ENCODE data around the gene OR2L3. TPM values are rescaled to one million over a fixed set of nuclear protein-coding genes. Genes with fewer than 3 reads are reported as not detected.

Gene OR2L3
- total and polyA plus RNA-seq, 2 experiments from 2014 or later, result not detected

- H4K20me1 ChIP-seq (ENCODE audit: insufficient read depth), result no peaks in the 10 kb centered on the region
- no peak within 1 kb of the TSS for H3K9ac ChIP-seq
- H2AFZ ChIP-seq, result no peak within 1 kb of the TSS
- no peaks in the 10 kb centered on the region for H3K27me3 ChIP-seq (replicated peaks; ENCODE audit: insufficient read depth)
- in situ Hi-C loops (cut with MboI), result no loop called here
- H3K4me2 ChIP-seq (ENCODE audit: unreplicated experiment), result no peak within 1 kb of the TSS
- no peaks in the 10 kb centered on the region for H3F3A ChIP-seq (ENCODE audit: insufficient read depth)
- H3K9me2 ChIP-seq (ENCODE audit: insufficient read depth), result no peaks in the 10 kb centered on the region
- no peaks in the 10 kb centered on the region for H3K9me3 ChIP-seq (ENCODE audit: low read depth)
- no peak within 1 kb of the TSS for H3K27ac ChIP-seq
- DNase-seq, result no peak
- no peak within 1 kb of the TSS for H3K4me3 ChIP-seq
- TF ChIP-seq EZH2 (IDR thresholded peaks at IDR 0.05; ENCODE audit: insufficient read depth, poor library complexity, severe bottlenecking) (no peak), EZH2phosphoT487 (IDR thresholded peaks at IDR 0.05; ENCODE audit: insufficient read depth, low read depth) (no peak)
- 44 to 47% methylated on average over 2 of the region's 2 CpGs for WGBS, 2 experiments (ENCODE audit: low coverage in 1 of 2, low lambda C conversion rate in 2 of 2, missing lambda C conversion rate in 2 of 2)
- H3K36me3 ChIP-seq (ENCODE audit: low read depth), result no peaks in the 10 kb centered on the region
- H3K79me2 ChIP-seq (ENCODE audit: insufficient read depth), result no peaks in the 10 kb centered on the region
- H3K4me1 ChIP-seq (ENCODE audit: insufficient read depth), result no peaks in the 10 kb centered on the region
These were observed 33.4 kb upstream of the OR2L3 start, which contains the start of gene OR2L5 for GRCh38 chr1:248013229-248013710. OR2L5 (plus strand) TSS chr1:248013660; CDS start chr1:248021948, 8,288 bp downstream.

- DNase-seq, result no peak
- Histone ChIP-seq H3K9ac (no peak overlapping the region), H3K79me2 (ENCODE audit: insufficient read depth) (no peaks in the 10 kb centered on the region), H3K9me3 (ENCODE audit: low read depth) (no peaks in the 10 kb centered on the region), H3K4me2 (ENCODE audit: unreplicated experiment) (no peak overlapping the region), H3K9me2 (ENCODE audit: insufficient read depth) (no peaks in the 10 kb centered on the region), H3K36me3 (ENCODE audit: low read depth) (no peaks in the 10 kb centered on the region), H4K20me1 (ENCODE audit: insufficient read depth) (no peaks in the 10 kb centered on the region), H3K4me1 (ENCODE audit: insufficient read depth) (no peaks in the 10 kb centered on the region), H2AFZ (no peak overlapping the region), H3K27ac (no peak overlapping the region), H3F3A (ENCODE audit: insufficient read depth) (no peaks in the 10 kb centered on the region), H3K27me3 (replicated peaks; ENCODE audit: insufficient read depth) (no peaks in the 10 kb centered on the region), H3K4me3 (no peak overlapping the region)
- TF ChIP-seq EZH2 (IDR thresholded peaks at IDR 0.05; ENCODE audit: insufficient read depth, poor library complexity, severe bottlenecking) (no peak), EZH2phosphoT487 (IDR thresholded peaks at IDR 0.05; ENCODE audit: insufficient read depth, low read depth) (no peak)
- WGBS, 2 experiments (ENCODE audit: low coverage in 1 of 2, low lambda C conversion rate in 2 of 2, missing lambda C conversion rate in 2 of 2), result 11 to 22% methylated on average over 1 of the region's 1 CpG
- in situ Hi-C loops (cut with MboI), result no loop called here
These were observed 30.8 kb upstream of the OR2L3 start for GRCh38 chr1:248015803-248016202.

GRCh38 chr1:248029770-248030169, 16.9 kb upstream of the OR2L3 start, which contains the start of gene OR2L2:
OR2L2 (plus strand) TSS chr1:248030070; CDS start chr1:248038268, 8,198 bp downstream.
- Histone ChIP-seq H3K4me3 (no peak within 1 kb of the TSS), H2AFZ (no peak within 1 kb of the TSS), H3K27ac (no peak within 1 kb of the TSS), H3F3A (ENCODE audit: insufficient read depth) (no peaks in the 10 kb centered on the region), H3K4me1 (ENCODE audit: insufficient read depth) (no peaks in the 10 kb centered on the region), H3K27me3 (replicated peaks; ENCODE audit: insufficient read depth) (no peaks in the 10 kb centered on the region), H3K9me3 (ENCODE audit: low read depth) (no peaks in the 10 kb centered on the region), H3K79me2 (ENCODE audit: insufficient read depth) (no peaks in the 10 kb centered on the region), H4K20me1 (ENCODE audit: insufficient read depth) (no peaks in the 10 kb centered on the region), H3K9ac (no peak within 1 kb of the TSS), H3K9me2 (ENCODE audit: insufficient read depth) (no peaks in the 10 kb centered on the region), H3K36me3 (ENCODE audit: low read depth) (no peaks in the 10 kb centered on the region), H3K4me2 (ENCODE audit: unreplicated experiment) (no peak within 1 kb of the TSS)
- in situ Hi-C loops (cut with MboI), result no loop called here
- no peak for DNase-seq
- no peak for TF ChIP-seq EZH2 (IDR thresholded peaks at IDR 0.05; ENCODE audit: insufficient read depth, poor library complexity, severe bottlenecking)
- TF ChIP-seq EZH2phosphoT487 (IDR thresholded peaks at IDR 0.05; ENCODE audit: insufficient read depth, low read depth), result no peak
- WGBS, 2 experiments (ENCODE audit: low coverage in 1 of 2, low lambda C conversion rate in 2 of 2, missing lambda C conversion rate in 2 of 2), result 3 to 4% methylated on average over 2 of the region's 2 CpGs

- no peak for TF ChIP-seq EZH2phosphoT487 (IDR thresholded peaks at IDR 0.05; ENCODE audit: insufficient read depth, low read depth)
- no peak for TF ChIP-seq EZH2 (IDR thresholded peaks at IDR 0.05; ENCODE audit: insufficient read depth, poor library complexity, severe bottlenecking)
- Histone ChIP-seq H2AFZ (no peak overlapping the region), H3F3A (ENCODE audit: insufficient read depth) (no peaks in the 10 kb centered on the region), H3K4me2 (ENCODE audit: unreplicated experiment) (no peak overlapping the region), H3K4me3 (no peak overlapping the region), H3K27me3 (replicated peaks; ENCODE audit: insufficient read depth) (no peaks in the 10 kb centered on the region), H3K27ac (no peak overlapping the region), H3K79me2 (ENCODE audit: insufficient read depth) (no peaks in the 10 kb centered on the region), H3K36me3 (ENCODE audit: low read depth) (no peaks in the 10 kb centered on the region), H3K9me2 (ENCODE audit: insufficient read depth) (no peaks in the 10 kb centered on the region), H3K9me3 (ENCODE audit: low read depth) (no peaks in the 10 kb centered on the region), H3K9ac (no peak overlapping the region), H4K20me1 (ENCODE audit: insufficient read depth) (no peaks in the 10 kb centered on the region), H3K4me1 (ENCODE audit: insufficient read depth) (no peaks in the 10 kb centered on the region)
- DNase-seq, result no peak
- WGBS, 2 experiments (ENCODE audit: low coverage in 1 of 2, low lambda C conversion rate in 2 of 2, missing lambda C conversion rate in 2 of 2), result 29 to 30% methylated on average over 5 of the region's 5 CpGs
- in situ Hi-C loops (cut with MboI), result no loop called here
These were observed 1.4 kb upstream of the OR2L3 start for GRCh38 chr1:248045209-248045608.

GRCh38 chr1:248047008-248047407, 372 bp downstream of the OR2L3 start:
- H4K20me1 ChIP-seq (ENCODE audit: insufficient read depth), result no peaks in the 10 kb centered on the region
- H3K79me2 ChIP-seq (ENCODE audit: insufficient read depth), result no peaks in the 10 kb centered on the region
- H3K9me2 ChIP-seq (ENCODE audit: insufficient read depth), result no peaks in the 10 kb centered on the region
- no peaks in the 10 kb centered on the region for H3K36me3 ChIP-seq (ENCODE audit: low read depth)
- no peaks in the 10 kb centered on the region for H3K9me3 ChIP-seq (ENCODE audit: low read depth)
- H3K4me2 ChIP-seq (ENCODE audit: unreplicated experiment), result no peak overlapping the region
- no peak for TF ChIP-seq EZH2phosphoT487 (IDR thresholded peaks at IDR 0.05; ENCODE audit: insufficient read depth, low read depth)
- TF ChIP-seq EZH2 (IDR thresholded peaks at IDR 0.05; ENCODE audit: insufficient read depth, poor library complexity, severe bottlenecking), result no peak
- no peak overlapping the region for H3K9ac ChIP-seq
- no peak for DNase-seq
- no peak overlapping the region for H3K4me3 ChIP-seq
- WGBS, 2 experiments (ENCODE audit: low coverage in 1 of 2, low lambda C conversion rate in 2 of 2, missing lambda C conversion rate in 2 of 2), result 0 to 4% methylated on average over 1 of the region's 1 CpG
- no peaks in the 10 kb centered on the region for H3F3A ChIP-seq (ENCODE audit: insufficient read depth)
- H3K27me3 ChIP-seq (replicated peaks; ENCODE audit: insufficient read depth), result no peaks in the 10 kb centered on the region
- H2AFZ ChIP-seq, result no peak overlapping the region
- in situ Hi-C loops (cut with MboI), result no loop called here
- no peaks in the 10 kb centered on the region for H3K4me1 ChIP-seq (ENCODE audit: insufficient read depth)
- no peak overlapping the region for H3K27ac ChIP-seq
